NCI-H1105 (cell line): ENCODE data around the gene PTPN11.

ENCODE experiments used
- DNase-seq: peaks from one replicate; lab custom pipeline; 2025; lab: John Stamatoyannopoulos, UW

Gene PTPN11

GRCh38 chr12:112543751-112544150, 125.0 kb downstream of the PTPN11 start:
- no peak for DNase-seq

GRCh38 chr12:112546339-112546738, 127.6 kb downstream of the PTPN11 start:
- no peak for DNase-seq

GRCh38 chr12:112546996-112547395, 128.2 kb downstream of the PTPN11 start:
- DNase-seq: no peak

- no peak for DNase-seq
Observed at GRCh38 chr12:112549031-112549430, 130.3 kb downstream of the PTPN11 start.

- DNase-seq: no peak
Observed at GRCh38 chr12:112551681-112552080, 132.9 kb downstream of the PTPN11 start.

- DNase-seq: no peak
Observed at GRCh38 chr12:112555621-112556233, 137.0 kb downstream of the PTPN11 start.

GRCh38 chr12:112557951-112558630, 139.3 kb downstream of the PTPN11 start:
- DNase-seq: no peak
